A673 (cell line): Measurements from ENCODE around the gene CES3.

Experiments
- EZH2 ChIP-seq: fragments of 200-600 bp; sonication (generic); IDR thresholded peaks from 2 replicates; pipeline ENCODE4 v1.6.1; 2017; ENCODE audit warnings: borderline replicate concordance, low read depth, mild to moderate bottlenecking, mixed read lengths, antibody characterized with exemption, low read length; ENCODE audit not compliant: poor library complexity, severe bottlenecking
- TF ChIP-seq, protein P1 (sequence below): fragments of 300-800, 200-600 bp; sonication (generic); conservative IDR thresholded peaks from 2 replicates; pipeline ENCODE4 v1.5.1; 2017; ENCODE audit warnings: low read depth, mild to moderate bottlenecking, antibody characterized with exemption, low read length, moderate library complexity, mixed read lengths

DNA sequence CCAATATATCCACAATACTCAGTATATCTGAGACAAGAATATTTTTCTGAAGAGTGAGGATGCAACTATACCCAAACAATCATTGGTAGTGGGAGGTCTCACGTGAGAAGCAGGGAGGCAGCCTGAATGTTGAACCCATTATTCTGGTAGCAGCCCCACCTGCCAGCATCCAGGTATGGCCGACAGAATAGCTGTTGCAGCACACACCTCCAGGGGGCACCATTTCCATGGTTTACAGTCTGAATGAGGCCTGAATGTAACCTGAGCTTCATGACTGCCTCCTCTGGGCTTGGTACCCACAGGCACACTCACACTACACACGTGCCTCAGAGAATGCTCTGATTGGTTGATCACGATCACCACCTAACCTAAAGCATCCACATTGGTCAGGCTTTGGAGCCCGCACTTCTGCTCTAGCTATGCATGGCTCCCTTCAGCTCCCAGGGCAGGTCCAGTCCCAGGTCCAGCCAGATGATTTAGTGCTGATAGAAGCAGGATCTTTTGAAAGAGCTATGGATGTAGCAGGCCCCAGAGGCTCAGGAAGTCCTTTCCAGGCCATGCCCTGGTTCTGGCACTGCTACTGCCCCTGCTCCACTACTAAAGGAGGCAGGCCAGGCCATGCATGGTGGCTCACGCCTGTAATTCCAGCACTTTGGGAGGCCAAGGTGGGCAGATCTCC lies 56.9 kb downstream of the CES3 start:
- TF ChIP-seq, protein P1, sequence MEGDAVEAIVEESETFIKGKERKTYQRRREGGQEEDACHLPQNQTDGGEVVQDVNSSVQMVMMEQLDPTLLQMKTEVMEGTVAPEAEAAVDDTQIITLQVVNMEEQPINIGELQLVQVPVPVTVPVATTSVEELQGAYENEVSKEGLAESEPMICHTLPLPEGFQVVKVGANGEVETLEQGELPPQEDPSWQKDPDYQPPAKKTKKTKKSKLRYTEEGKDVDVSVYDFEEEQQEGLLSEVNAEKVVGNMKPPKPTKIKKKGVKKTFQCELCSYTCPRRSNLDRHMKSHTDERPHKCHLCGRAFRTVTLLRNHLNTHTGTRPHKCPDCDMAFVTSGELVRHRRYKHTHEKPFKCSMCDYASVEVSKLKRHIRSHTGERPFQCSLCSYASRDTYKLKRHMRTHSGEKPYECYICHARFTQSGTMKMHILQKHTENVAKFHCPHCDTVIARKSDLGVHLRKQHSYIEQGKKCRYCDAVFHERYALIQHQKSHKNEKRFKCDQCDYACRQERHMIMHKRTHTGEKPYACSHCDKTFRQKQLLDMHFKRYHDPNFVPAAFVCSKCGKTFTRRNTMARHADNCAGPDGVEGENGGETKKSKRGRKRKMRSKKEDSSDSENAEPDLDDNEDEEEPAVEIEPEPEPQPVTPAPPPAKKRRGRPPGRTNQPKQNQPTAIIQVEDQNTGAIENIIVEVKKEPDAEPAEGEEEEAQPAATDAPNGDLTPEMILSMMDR: peak; percentile 96
- TF ChIP-seq EZH2: no peak
